Coronary artery (tissue), 2 donors: ENCODE data around the gene TNPO2.

Experiments used
- DNase-seq: peaks from one replicate; pipeline ENCODE4 v3.0.0-alpha.2; 2017; ENCODE audit warnings: low spot score
- H3K27ac ChIP-seq, 2 donors: fragments of 200-600 bp; sonication (generic); one replicate each; pipeline ENCODE4 v1.5.1; 2016 to 2019
- H3K4me3 ChIP-seq: fragments of 200-600 bp; sonication (generic); 2 replicates; pipeline ENCODE4 v1.5.1; 2016; ENCODE audit warnings: mild to moderate bottlenecking, moderate library complexity
- TF ChIP-seq, protein P1 (sequence below): fragments of 200-600 bp; sonication (generic); IDR thresholded peaks from one replicate; pipeline ENCODE4 v1.5.1; 2019; ENCODE audit warnings: antibody characterized with exemption

Gene TNPO2

DNA sequence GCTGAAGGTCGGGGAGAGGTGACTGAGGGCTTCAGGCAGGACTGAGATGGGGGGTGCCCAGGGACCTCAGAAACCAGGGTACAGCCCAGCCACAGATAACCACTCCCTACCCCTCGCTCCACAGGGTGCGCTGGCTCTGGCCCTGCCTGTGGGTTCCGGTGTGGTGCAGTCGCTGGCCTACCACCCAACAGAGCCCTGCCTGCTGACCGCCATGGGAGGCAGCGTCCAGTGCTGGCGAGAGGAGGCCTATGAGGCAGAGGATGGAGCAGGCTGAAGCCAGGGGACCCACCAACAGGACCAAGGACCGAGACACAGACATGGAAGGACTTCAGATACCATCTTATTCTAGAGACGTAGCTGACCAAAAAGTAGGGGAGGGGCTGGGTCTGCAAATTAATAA, 48.3 kb downstream of the TNPO2 start:
- DNase-seq, result no peak
- Histone ChIP-seq H3K27ac (no peak overlapping the region), H3K4me3 (no peak overlapping the region)
- TF ChIP-seq, protein P1, sequence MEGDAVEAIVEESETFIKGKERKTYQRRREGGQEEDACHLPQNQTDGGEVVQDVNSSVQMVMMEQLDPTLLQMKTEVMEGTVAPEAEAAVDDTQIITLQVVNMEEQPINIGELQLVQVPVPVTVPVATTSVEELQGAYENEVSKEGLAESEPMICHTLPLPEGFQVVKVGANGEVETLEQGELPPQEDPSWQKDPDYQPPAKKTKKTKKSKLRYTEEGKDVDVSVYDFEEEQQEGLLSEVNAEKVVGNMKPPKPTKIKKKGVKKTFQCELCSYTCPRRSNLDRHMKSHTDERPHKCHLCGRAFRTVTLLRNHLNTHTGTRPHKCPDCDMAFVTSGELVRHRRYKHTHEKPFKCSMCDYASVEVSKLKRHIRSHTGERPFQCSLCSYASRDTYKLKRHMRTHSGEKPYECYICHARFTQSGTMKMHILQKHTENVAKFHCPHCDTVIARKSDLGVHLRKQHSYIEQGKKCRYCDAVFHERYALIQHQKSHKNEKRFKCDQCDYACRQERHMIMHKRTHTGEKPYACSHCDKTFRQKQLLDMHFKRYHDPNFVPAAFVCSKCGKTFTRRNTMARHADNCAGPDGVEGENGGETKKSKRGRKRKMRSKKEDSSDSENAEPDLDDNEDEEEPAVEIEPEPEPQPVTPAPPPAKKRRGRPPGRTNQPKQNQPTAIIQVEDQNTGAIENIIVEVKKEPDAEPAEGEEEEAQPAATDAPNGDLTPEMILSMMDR, result no peak

DNA sequence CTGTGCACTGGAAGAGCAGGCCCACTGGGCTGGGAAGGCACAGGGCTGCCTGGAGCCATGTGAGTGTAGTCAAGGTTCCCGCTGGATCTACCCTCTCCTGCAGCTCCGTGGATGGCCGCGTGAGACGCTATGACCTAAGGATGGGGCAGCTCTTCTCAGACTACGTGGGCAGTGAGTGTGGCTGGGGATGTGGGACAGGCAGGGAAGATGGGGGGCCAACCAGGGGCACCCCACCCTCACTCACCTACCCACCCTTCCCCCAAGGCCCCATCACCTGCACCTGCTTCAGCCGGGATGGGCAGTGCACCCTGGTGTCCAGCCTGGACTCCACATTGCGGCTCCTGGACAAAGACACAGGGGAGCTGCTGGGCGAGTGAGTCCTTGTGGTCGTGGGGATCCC, 51.0 kb downstream of the TNPO2 start:
- no peak overlapping the region for H3K4me3 ChIP-seq
- TF ChIP-seq, protein P1, result no peak
- DNase-seq, result no peak
- no peak overlapping the region for H3K27ac ChIP-seq

DNA sequence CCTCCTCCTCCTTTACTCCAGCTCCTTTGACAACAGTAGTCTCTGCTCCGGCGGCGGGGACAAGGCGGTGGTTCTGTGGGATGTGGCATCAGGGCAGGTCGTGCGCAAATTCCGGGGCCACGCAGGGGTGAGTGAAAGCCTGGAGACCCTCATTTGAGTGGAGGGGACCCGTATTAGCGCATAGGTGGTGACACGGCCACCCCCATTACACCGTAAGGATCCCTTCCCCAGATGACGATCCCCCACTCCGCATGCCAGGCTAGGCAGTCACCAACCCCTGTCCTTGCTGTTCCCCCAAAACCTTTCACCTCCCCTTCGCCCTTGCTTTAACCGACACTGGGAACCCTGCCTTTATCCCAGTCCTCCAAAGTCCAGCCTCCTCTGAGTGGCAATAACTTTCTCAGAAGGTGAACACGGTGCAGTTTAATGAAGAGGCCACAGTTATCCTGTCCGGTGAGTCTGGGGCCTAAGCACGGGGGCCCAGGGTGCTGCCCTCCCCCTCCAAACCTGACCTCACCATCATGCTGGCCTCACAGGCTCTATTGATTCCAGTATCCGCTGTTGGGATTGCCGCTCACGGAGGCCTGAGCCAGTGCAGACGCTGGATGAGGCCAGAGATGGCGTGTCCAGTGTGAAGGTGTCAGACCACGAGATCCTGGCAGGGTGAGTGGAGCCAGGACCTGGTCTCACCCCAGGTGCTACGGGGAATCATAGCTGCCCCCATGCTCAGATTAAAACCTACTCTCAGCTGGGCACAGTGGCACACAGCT, 53.4 kb downstream of the TNPO2 start:
- Histone ChIP-seq H3K4me3 (peak overlapping the region; percentile 93), H3K27ac (peak overlapping the region; percentile 92 to 94)
- TF ChIP-seq, protein P1, result no peak
- DNase-seq, result no peak

DNA sequence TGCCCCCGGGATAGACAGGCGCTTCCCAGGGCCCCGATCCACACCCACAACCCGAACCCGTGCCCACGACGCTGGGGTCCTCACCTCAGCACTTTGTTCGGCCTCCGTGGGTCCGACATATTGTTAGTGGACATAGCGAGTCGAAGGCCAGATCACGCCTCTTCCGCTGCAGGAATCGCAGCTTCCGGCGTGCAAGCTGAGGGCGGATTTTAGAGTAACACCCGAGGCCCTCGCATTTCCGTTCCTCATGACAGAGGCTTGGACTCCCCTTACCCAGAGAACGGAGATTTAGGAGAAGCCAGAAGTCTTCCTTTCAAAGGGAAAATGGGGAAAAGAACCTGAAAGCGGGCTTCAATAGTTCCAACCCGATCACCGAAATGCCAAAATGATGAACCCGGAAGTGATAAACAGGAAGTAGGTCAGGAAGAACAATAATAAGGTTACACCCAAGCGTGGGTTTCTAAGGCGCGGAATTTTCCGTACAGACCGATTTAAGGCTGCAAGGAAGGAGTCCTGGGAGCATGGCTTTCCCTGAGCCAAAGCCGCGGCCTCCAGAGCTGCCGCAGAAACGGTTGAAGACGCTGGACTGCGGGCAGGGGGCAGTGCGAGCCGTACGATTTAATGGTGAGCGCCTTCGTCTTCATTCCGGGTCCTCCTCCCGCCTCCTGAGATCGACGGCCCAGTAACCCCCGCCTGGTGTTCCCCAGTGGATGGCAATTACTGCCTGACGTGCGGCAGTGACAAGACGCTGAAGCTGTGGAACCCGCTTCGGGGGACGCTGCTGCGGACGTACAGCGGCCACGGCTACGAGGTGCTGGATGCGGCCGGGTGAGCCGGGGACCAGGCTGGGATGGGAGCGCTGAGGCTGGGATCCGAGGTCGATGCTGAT, 54.2 kb downstream of the TNPO2 start:
- Histone ChIP-seq H3K4me3 (peak overlapping the region; percentile 93), H3K27ac (peak overlapping the region; percentile 92 to 94)
- TF ChIP-seq, protein P1, result no peak
- peak; percentile 84 for DNase-seq

DNA sequence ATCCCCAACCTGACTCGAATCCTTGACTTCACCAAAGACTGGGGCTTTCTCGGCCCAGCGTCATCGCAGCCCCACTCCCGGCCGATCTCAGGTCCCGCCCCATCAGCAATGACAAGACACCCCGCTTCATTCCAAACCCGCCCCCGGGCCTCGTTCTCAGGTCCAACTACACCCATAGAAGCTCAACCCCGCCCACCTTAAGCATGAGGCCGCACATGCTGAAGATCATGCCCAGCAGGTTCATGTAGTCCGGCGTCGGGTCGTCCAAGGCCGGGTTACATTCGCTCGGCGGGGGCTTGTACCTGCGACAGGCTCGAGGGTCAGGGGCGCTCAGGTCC, 54.8 kb downstream of the TNPO2 start:
- no peak for DNase-seq
- peak overlapping the region; percentile 93 for H3K4me3 ChIP-seq
- TF ChIP-seq, protein P1, result no peak
- H3K27ac ChIP-seq, result peak overlapping the region; percentile 92 to 94

DNA sequence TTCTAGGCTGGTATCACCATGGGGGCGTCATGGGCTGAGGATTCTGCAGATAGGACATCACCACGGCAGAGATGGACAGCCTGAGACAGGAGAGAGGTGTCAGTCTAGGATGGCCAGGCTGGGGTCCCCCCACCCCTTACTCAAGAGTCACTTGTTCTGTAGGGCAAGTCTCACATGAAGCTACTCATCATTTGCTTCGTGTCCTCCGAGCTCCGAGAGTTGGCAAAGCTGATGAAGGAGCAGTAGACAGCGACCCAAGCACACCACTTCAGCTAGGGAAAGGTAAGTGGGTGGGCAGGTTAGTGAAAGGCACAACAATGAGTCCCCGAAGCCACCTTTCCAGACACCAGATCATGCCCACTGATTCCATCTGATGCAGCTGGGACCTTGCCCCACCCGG, 55.4 kb downstream of the TNPO2 start:
- Histone ChIP-seq H3K27ac (peak overlapping the region; percentile 92 to 94), H3K4me3 (peak overlapping the region; percentile 93)
- TF ChIP-seq, protein P1, result no peak
- no peak for DNase-seq
